ENCODE results near the gene PNPLA2.

The PNPLA2 gene

GRCh38 chr11:818396-819128, at the start of gene PNPLA2:
PNPLA2 (plus strand) TSS chr11:818914; CDS start chr11:819719, 805 bp downstream.
- peaks cover 3% of the 10 kb centered on the region for H3K27me3 Mint-ChIP-seq (ENCODE audit: low read depth, poor library complexity)
- H3K36me3 Mint-ChIP-seq (ENCODE audit: low read depth), result peaks cover 11% of the 10 kb centered on the region
- H3K4me1 Mint-ChIP-seq, result peaks cover 9% of the 10 kb centered on the region
- no peak for DNase-seq
- H3K9me3 Mint-ChIP-seq, result no peaks in the 10 kb centered on the region
- peak within 1 kb of the TSS; percentile 76 for H3K27ac Mint-ChIP-seq
- TF ChIP-seq CTCF (IDR thresholded peaks at IDR 0.05), result no peak
- H3K4me3 Mint-ChIP-seq, result peak within 1 kb of the TSS; percentile 84

- H3K36me3 Mint-ChIP-seq (ENCODE audit: low read depth), result peaks cover 23% of the 10 kb centered on the region
- peaks cover 16% of the 10 kb centered on the region for H3K4me1 Mint-ChIP-seq
- DNase-seq, result no peak
- H3K4me3 Mint-ChIP-seq, result no peak overlapping the region
- H3K27ac Mint-ChIP-seq, result no peak overlapping the region
- no peaks in the 10 kb centered on the region for H3K27me3 Mint-ChIP-seq (ENCODE audit: low read depth, poor library complexity)
- no peaks in the 10 kb centered on the region for H3K9me3 Mint-ChIP-seq
- no peak for TF ChIP-seq CTCF (IDR thresholded peaks at IDR 0.05)
These were observed 48.6 kb upstream of the PNPLA2 start for GRCh38 chr11:769887-770641.

GRCh38 chr11:770642-771616, 47.8 kb upstream of the PNPLA2 start:
- no peak for TF ChIP-seq CTCF (IDR thresholded peaks at IDR 0.05)
- peaks cover 23% of the 10 kb centered on the region for H3K36me3 Mint-ChIP-seq (ENCODE audit: low read depth)
- no peaks in the 10 kb centered on the region for H3K9me3 Mint-ChIP-seq
- no peak for DNase-seq
- no peak overlapping the region for H3K4me3 Mint-ChIP-seq
- H3K27ac Mint-ChIP-seq, result no peak overlapping the region
- H3K4me1 Mint-ChIP-seq, result peaks cover 24% of the 10 kb centered on the region
- H3K27me3 Mint-ChIP-seq (ENCODE audit: low read depth, poor library complexity), result no peaks in the 10 kb centered on the region

- H3K4me1 Mint-ChIP-seq, result peaks cover 31% of the 10 kb centered on the region
- no peak overlapping the region for H3K4me3 Mint-ChIP-seq
- no peak for DNase-seq
- H3K9me3 Mint-ChIP-seq, result no peaks in the 10 kb centered on the region
- H3K36me3 Mint-ChIP-seq (ENCODE audit: low read depth), result peaks cover 18% of the 10 kb centered on the region
- no peak for TF ChIP-seq CTCF (IDR thresholded peaks at IDR 0.05)
- H3K27me3 Mint-ChIP-seq (ENCODE audit: low read depth, poor library complexity), result no peaks in the 10 kb centered on the region
- H3K27ac Mint-ChIP-seq, result no peak overlapping the region
These were observed 47.0 kb upstream of the PNPLA2 start for GRCh38 chr11:771617-772204.

Data from nephron progenitor cell (in vitro differentiated cells).